HL-60/S4 treated with phorbol 12-myristate 13-acetate at 8.2 ng/mL for 4 days and 3 days (cell line): Measurements from ENCODE around the gene CCDC8.

Experiments
- in situ Hi-C: fragments of 300-500 bp; cut with MboI; formaldehyde crosslinking; loops from 2 replicates; pipeline ENCODE4 v1.15.0; 2022; ENCODE audit warnings: low sequenced_read_pairs

The CCDC8 gene

GRCh38 chr19:46364359-46364758 is 49.0 kb downstream of the CCDC8 start:
- in situ Hi-C loops: no loop called here

GRCh38 chr19:46361915-46362314 is 51.4 kb downstream of the CCDC8 start:
- in situ Hi-C loops: no loop called here
